Amniotic stem cell (primary cell): ENCODE measurements around the gene CLIC1.

Source experiments
- DNase-seq: peaks from one replicate; lab custom pipeline; 2025; lab: John Stamatoyannopoulos, UW

CLIC1 gene

DNA sequence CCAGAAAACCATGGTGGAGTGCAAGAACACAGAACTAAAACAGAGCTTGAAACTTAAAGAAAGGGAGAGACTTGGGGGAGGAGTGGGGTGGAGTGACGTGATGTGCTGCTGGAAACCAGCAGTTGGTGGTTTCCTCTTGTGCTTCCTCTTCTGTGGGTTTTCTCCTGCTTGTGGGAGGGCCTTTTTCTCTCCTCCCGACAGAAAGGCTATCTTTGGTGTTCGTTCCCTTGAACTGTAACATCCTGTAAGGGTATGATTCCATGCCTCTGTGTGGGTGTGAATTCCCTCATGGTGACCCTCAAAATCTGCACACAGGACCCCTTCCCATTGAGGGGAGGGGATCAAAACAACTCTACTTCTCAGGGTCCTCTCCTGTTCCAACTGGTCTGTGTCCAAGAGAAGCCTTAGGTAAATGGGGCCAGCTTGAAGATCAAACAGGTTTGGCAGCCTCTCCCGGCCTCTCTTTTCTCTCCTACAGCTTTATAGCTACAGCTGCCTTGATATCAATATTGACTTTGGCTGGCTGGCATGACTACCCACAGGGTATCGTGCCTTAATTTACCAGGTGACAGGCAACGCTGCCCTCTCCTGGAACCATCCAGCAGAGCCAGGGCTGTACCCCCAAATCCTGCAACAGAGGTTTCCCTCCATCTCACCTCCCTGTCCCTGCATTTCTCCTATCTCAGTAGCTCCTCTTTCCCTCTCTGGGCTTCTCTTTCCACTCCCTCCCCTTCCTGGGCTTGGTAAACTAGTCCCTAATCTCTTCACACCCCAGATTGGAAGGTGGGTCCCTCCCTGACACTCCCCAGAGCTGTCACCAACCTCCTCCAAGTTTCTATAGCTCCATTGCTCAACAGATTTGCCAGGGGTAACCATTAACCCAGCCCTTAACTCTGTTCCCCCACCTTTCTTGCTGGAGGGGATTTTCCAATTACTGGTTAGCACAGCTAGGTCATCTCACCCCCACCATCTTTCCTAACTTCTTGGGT lies 2.0 kb upstream of the CLIC1 start:
- peak; percentile 38 for DNase-seq

GRCh38 chr6:31737315-31737990 lies 1.1 kb upstream of the CLIC1 start:
- no peak for DNase-seq

GRCh38 chr6:31736768-31737314 lies 511 bp upstream of the CLIC1 start:
- DNase-seq: no peak

DNA sequence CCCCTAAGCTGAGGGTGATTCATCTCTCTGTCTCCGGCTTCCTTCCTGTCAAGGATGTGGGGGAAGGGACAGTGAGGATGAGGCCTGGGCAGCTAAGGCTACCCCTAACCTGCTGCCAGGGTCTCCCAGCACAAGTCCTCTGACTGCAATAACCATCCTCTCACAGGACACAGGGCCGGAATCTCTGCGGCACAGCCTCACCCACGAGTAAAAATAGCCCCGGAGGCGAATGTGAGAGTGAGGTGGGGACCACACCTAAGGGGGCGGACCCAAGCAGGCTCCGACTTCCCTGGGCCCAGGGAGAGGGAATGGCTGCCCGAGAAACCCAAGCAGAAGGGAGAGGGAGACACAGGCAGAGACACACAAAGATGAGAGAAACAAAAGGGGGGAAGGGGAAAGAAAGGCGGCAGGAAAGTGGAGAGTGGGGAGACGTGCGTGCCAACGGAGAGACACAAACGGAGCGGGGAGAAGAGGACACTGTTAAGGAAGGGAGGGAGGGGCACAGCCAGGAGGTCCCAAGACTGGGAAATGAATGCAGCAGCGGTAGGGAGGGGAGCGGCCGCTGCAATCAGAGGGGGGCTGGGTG lies 1.4 kb downstream of the CLIC1 start:
- peak; percentile 60 for DNase-seq

- DNase-seq: no peak
Observed at GRCh38 chr6:31734247-31734820, 2.0 kb downstream of the CLIC1 start.

GRCh38 chr6:31733734-31734133 lies 2.6 kb downstream of the CLIC1 start:
- DNase-seq: no peak

GRCh38 chr6:31732029-31732428 lies 4.3 kb downstream of the CLIC1 start:
- no peak for DNase-seq

DNA sequence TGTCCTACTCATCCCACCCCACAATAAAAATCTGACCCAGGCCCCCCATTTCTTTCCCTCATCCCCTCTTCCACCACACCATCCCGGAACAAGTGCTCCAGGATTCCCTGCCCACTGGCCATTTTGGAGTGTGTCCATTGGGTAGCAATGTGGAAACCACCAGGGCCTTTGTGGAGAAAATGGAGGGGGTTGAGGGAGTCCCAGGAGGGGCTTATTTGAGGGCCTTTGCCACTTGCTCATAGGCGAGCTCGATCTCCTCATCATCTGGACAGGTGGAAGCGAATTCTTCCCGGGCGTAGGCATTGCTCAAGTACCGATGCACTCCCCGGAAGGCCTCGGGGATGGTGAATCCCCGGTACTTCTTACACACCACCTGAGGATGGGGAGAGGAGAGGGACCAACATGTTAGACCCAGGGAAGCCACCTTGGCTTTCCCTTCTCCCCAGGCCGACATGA lies 5.7 kb downstream of the CLIC1 start:
- no peak for DNase-seq

GRCh38 chr6:31729979-31730630 lies 6.2 kb downstream of the CLIC1 start:
- peak; percentile 80 for DNase-seq

GRCh38 chr6:31729515-31729978 lies 6.8 kb downstream of the CLIC1 start:
- DNase-seq: peak; percentile 83

GRCh38 chr6:31728767-31729514 lies 7.4 kb downstream of the CLIC1 start, which contains the start of gene DDAH2:
TSS of gene DDAH2 (minus strand) at chr6:31729299. CDS start at chr6:31729161, 138 bp downstream.
- DNase-seq: no peak

DNA sequence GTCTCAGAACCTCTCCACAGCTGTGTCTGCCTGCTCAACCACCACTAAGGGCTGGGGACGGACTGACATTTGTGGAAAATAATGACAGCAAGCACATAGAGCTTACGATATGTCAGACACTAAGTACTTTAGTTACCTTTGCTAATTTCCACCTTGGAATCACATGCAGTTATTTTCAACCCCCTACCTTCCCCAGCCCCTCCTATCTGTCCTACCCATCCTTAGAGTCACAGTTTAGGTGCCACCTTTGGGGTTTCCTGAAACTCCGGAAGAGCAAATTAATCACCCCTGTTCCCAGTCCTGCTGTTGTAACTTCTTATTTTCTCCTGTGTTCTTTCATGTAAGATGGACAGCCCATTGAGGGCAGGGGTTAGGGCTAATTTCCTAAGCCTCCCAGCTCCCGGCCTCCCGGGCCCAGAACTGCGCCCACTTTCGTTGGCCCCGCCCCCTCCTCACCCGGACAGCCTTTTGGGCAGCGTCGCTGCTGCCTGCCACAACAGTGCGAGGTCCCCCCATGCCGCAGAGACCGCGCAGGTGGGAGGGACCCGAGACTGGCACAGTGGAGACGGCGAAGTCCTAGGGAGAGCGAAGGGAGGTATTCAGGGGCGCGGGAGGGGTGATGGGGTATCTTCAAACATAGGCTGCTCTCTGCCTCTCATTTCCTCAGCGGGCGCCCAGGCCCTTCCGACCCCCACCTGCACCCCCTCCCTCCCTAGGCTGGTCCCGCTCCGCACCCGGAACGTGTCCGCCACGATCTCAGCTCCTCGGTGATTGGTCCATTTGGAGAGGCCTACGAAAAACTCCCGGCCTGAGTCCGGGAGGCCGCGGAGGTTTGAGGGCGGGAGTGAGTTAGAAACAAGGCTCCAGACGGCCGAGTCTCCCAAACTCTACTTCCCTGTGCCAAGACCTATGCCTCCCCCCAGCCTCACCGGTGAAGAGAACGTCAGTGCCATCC lies 8.3 kb downstream of the CLIC1 start:
- no peak for DNase-seq

- no peak for DNase-seq
Observed at GRCh38 chr6:31727034-31727716, 9.2 kb downstream of the CLIC1 start.

- DNase-seq: no peak
Observed at GRCh38 chr6:31725502-31726350, 10.6 kb downstream of the CLIC1 start.

DNA sequence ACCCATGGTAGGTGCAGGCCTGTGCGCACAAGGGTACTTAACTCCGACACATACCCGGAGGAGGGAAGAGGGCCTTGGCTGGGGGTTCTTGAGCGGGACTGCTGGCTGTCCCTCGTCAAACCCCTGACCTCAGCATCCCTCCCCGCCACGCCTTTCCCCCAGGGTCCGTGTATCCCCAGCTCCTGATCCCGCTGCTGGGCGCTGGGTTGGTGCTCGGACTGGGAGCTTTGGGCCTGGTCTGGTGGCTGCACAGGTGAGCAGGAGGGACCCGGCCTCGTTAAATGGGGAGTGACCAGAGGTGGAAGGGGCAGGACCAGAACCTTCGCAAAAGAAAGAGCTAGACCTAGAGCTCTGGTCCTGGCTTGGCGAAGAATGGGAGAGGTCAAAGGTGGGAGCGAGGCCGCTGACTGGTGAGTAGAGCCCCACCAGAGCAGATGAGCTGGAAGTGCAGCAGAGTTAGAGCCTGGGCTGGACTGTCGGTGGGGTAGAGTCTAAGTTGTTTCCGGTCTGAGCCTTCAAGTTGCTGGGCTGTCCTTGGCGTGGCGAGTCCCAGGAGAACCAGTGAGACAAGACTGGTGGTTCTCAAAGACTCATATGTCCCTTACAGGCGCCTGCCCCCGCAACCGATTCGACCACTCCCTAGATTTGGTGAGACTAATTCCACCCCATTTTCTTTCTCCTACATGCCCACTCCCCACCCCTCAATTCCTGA lies 12.2 kb downstream of the CLIC1 start:
- no peak for DNase-seq

DNA sequence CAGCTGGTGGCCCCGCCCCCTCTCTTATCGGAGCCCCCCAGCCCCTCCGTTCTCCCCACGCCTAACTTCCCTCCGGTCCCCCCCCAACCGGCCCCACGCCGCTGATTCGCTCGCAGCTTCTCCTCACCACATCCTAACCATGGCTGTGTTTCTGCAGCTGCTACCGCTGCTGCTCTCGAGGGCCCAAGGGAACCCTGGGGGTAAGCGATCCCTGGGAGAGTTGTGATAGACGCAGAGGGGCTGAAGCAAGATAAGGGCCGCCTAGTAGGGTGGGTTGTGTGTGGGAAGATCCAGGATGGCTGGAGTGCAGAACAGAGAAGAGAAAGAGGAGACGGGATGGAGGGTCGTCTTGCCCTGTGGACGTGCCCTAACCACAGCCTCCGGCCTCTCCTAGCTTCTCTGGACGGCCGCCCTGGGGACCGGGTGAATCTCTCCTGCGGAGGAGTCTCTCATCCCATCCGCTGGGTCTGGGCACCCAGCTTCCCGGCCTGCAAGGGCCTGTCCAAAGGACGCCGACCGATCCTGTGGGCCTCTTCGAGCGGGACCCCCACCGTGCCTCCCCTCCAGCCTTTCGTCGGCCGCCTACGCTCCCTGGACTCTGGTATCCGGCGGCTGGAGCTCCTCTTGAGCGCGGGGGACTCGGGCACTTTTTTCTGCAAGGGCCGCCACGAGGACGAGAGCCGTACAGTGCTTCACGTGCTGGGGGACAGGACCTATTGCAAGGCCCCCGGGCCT lies 12.9 kb downstream of the CLIC1 start, which contains the start of gene MPIG6B:
MPIG6B (plus strand) TSS at position 129 of the 735 bp plus-strand sequence; CDS start at position 140, 11 bp downstream.
- no peak for DNase-seq
